Natural killer cell treated with Interleukin-12 subunit alpha and Interleukin-12 subunit beta and Interleukin-15 and Interleukin-18, amount 100 ng/mL, for 72 hours (primary cell): ENCODE results near the gene LRCH4. TPM values are rescaled to one million over a fixed set of nuclear protein-coding genes. Genes with fewer than 3 reads are reported as not detected.
A peak's percentile ranks its signal among the peaks of the same experiment; 100 is the strongest.

Source experiments
- ATAC-seq, 2 donors: fragments of 150-1000 bp; cut with Tn5 transposase in 1 of 2; sonication (Bioruptor Pico), chemical (Tn5 transposase) in 1 of 2; 2 replicates each; pipeline ENCODE4 v1.10.0; 2021
- DNase-seq: peaks from one replicate; pipeline ENCODE4 v3.0.0; 2022; ENCODE audit warnings: low spot score
- H3K27ac Mint-ChIP-seq, 2 donors: 1 replicate in 1 of 2; 2 replicates in 1 of 2; pipeline ENCODE4 v1.8.0; 2022; ENCODE audit warnings: mixed read lengths in 2 of 2, mild to moderate bottlenecking in 1 of 2, moderate library complexity in 1 of 2
- H3K27me3 Mint-ChIP-seq, 2 donors: 1 replicate in 1 of 2; 2 replicates in 1 of 2; pipeline ENCODE4 v1.8.0; 2022; ENCODE audit warnings: mixed read lengths in 2 of 2
- H3K36me3 Mint-ChIP-seq: one replicate; pipeline ENCODE4 v1.8.0; 2022; ENCODE audit warnings: mixed read lengths
- H3K4me1 Mint-ChIP-seq, 2 donors: 1 replicate in 1 of 2; 2 replicates in 1 of 2; pipeline ENCODE4 v1.8.0; 2022; ENCODE audit warnings: low read depth in 2 of 2, mixed read lengths in 2 of 2, mild to moderate bottlenecking in 1 of 2
- H3K4me3 Mint-ChIP-seq: one replicate; pipeline ENCODE4 v1.8.0; 2022; ENCODE audit warnings: mixed read lengths
- H3K9me3 Mint-ChIP-seq: 2 replicates; pipeline ENCODE4 v1.8.0; 2022; ENCODE audit warnings: mixed read lengths
- total RNA-seq, 2 donors: library from RNA; stranded (reverse); gene quantifications; one replicate each; pipeline ENCODE4 v1.2.3, GENCODE V29; 2022

The LRCH4 gene
- total RNA-seq, 2 donors from 2014 or later = 125 to 150 TPM

DNA sequence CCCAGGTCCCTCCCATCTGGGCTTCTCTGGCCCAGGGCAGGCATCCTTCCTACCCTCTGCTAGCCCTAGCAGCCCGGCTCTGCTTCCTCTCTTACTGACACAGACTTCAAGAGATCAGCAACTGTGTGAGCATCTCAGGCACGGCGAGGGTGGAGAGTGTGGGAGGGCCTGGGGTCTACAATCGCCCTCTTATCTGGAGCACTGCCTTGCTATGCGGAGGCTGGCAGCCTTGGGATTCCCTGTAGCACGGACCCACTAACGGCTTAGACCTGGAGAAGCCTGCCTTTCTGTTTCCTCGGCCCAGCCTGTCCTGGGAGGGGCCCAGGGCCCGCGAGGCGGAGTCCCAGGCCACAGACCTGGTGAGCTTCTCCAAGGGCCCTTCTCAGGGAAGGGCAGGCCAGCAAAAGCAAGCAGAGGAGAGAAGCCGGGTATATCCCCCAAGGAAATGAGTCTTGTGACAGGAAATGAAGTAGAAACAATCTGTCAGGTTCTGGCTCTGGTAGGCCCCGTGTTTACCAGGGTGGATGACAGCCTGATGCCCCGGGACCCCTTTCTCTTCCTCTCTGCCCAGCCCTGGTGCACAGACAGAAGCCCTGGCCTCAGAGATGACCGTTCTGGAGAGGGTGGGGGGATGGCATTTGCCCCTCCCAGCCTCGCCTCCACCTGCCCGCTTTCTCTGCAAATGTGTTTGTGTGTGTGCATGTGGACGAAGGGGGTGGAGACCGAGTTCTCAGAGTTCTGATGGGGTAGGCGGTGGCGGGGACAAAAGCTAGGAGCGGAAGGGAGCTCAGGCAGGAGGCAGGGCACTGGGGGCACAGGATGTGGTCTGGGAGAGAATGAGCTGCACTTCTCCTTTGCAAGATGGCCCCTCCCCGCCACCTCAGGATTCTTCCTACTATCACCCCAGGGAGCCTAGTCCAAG is 2.5 kb downstream of the LRCH4 start:
- Mint-ChIP-seq H3K4me1 (peaks cover 25 to 29% of the 10 kb centered on the region in 2 donors), H3K36me3 (no peaks in the 10 kb centered on the region), H3K27ac (peak overlapping the region; percentile 96 to 97), H3K4me3 (peak overlapping the region; percentile 98), H3K9me3 (no peaks in the 10 kb centered on the region), H3K27me3 (no peaks in the 10 kb centered on the region)
- ATAC-seq (peak in 1 of 2 donors; percentile 3), DNase-seq (peak; percentile 82)

DNA sequence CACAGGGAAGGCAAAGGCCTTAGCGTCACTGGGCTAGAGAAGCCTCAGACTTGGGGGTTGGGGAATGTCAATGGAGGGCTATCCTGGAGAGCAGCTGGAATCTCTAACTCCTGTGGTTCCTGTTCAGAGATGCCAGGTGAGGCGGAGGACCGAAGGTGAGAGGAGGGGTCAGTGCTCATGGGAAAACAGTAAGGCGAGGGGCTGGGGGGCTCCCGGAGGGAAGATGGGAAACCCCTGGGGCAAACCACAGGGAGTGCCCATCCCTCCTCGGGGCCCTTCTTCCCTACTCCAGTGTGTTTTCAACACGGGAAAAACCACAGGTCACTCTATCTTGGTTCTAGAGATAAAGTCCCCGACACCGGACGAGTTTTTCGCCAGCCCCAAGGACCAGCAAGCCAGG is 3.3 kb downstream of the LRCH4 start:
- no peak for ATAC-seq
- Mint-ChIP-seq H3K4me1 (peaks cover 25 to 29% of the 10 kb centered on the region in 2 donors), H3K27me3 (no peaks in the 10 kb centered on the region), H3K36me3 (no peaks in the 10 kb centered on the region), H3K27ac (peak overlapping the region in 1 of 2 donors; percentile 96), H3K9me3 (no peaks in the 10 kb centered on the region), H3K4me3 (peak overlapping the region; percentile 98)
- no peak for DNase-seq

DNA sequence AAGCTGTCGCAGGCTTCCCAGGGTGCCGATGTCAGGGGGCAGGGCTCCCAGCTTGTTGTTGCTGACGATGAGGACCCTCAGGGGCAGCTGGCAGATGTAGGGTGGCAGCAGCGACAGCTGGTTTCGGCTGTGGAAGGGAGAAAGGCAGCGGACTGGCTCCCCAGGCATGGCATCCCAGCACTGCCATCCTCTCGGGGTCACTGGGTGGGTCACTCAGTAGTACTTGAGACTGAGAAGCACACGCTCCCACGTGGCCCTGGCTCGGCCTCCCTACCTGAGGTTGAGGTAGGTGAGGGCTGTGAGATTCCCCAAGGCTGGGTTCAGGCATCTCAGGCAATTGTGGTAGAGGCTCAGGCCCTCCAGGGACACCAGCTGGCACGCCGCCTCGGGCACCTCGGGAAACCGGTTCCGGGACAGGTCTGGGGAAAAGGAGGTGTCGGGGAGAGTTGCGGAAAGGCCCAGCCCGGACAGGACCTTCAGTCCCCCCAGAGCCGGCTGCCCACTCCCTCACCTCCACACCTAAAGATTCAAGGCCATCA is 3.8 kb downstream of the LRCH4 start:
- H3K9me3 Mint-ChIP-seq = no peaks in the 10 kb centered on the region
- H3K4me3 Mint-ChIP-seq = peak overlapping the region; percentile 57
- peaks cover 25 to 29% of the 10 kb centered on the region in 2 donors for H3K4me1 Mint-ChIP-seq
- H3K27me3 Mint-ChIP-seq = no peaks in the 10 kb centered on the region
- DNase-seq (no peak), ATAC-seq (no peak)
- H3K27ac Mint-ChIP-seq = peak overlapping the region in 1 of 2 donors; percentile 96
- no peaks in the 10 kb centered on the region for H3K36me3 Mint-ChIP-seq

DNA sequence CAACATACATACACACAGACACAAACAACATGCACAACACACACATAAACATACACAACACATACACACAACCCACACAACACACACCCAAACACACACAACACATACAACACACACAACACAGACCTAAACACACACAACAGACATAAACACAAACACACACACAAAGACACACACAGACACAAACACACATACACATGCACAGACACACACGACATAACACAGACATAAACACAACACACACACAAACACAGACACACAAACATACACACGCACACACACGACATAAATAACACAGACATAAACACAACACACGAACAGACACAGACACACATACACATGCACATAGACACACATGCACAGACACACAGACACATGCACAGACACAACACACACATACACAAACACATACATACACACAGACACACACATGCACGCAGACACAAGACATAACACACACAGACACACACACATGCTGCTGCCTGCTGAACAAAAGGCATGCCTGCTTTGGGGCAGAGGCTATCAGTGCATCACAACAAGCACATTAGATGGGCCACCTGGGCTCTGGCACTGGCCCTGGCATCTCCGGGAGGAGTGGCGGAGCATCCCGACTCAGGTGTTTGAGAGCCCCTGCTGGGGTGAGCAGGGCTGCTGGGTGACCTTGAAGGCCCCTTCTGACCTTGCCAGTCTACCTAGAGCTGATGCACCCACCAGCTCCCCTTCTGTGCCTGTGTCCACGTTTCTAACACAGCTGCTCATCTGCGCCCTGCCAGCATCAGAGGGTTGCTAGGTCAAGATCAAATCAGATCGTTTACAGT is 5.3 kb downstream of the LRCH4 start:
- H3K27ac Mint-ChIP-seq = no peak overlapping the region
- no peak for DNase-seq
- peaks cover 25 to 29% of the 10 kb centered on the region in 2 donors for H3K4me1 Mint-ChIP-seq
- no peaks in the 10 kb centered on the region for H3K9me3 Mint-ChIP-seq
- ATAC-seq = no peak
- no peaks in the 10 kb centered on the region for H3K36me3 Mint-ChIP-seq
- no peak overlapping the region for H3K4me3 Mint-ChIP-seq
- H3K27me3 Mint-ChIP-seq = no peaks in the 10 kb centered on the region

DNA sequence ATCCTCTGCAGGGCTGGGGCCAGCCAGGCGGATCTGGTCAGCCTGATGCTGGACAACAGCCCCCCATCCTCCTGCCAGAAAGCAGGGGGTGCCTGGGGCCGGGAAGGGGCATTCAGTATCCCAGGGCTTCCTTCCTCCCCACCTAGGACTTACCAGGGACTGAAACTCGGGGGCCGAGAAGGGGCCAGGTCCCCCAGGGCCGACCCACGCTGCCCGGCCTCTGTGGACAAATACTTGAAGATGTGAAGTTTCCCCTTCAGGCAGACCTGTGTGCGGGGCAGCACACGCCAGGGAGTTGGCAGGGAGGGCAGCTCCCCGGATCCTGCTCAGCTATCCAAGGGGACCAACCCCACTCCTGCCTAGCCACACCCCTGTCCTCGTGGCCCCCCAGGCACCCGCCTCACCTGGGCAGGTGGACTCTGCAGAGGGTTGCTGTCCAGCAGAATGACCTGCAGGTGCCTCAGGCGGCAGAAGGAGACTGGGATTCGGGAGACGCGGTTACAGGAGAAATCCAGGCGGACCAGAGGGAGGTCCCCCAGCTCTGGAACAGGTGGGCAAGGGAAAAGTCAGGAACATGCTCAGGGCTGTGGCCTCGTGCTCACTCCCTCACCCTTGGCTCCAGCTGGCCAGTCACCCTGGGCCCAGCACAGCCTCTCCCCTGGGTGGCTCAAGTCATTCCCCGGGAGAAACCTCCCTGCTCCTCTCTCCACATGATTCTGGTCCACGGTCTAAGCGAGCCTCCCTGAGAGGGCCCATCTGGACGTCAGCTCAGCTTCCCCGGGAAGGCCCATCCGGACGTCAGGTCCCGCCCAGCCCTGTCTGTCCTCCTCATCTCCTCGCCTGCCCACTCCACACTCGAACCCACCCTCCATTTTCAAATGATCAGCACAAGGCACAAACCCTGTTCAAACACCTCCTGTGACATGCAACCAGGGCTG is 7.4 kb downstream of the LRCH4 start:
- DNase-seq (no peak), ATAC-seq (no peak)
- Mint-ChIP-seq H3K4me1 (peaks cover 8 to 9% of the 10 kb centered on the region in 2 donors), H3K4me3 (no peak overlapping the region), H3K9me3 (no peaks in the 10 kb centered on the region), H3K36me3 (no peaks in the 10 kb centered on the region), H3K27ac (no peak overlapping the region), H3K27me3 (no peaks in the 10 kb centered on the region)

DNA sequence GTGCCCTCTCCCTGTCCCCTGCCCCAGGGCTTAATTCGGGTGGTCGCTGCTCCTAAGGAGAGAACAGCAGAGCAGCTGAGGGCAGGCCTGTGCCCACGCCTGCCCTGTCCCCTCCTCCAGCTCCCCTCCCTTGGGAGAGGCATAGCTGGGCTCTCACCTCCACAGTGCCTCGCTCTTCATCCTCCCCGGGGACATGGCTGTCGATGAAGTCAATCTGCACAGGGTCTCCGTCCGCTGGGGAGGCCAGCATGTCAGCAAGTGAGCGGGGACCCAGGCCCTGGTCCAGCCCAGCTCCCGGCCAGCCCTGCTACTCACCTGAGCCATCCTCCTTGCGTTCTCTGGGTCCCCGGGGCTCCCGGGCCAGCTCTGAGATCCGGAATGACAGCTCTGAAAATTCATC is 8.4 kb downstream of the LRCH4 start:
- Mint-ChIP-seq H3K27ac (no peak overlapping the region), H3K4me1 (peaks cover 2 to 3% of the 10 kb centered on the region in 2 donors), H3K27me3 (no peaks in the 10 kb centered on the region), H3K4me3 (no peak overlapping the region), H3K9me3 (no peaks in the 10 kb centered on the region), H3K36me3 (no peaks in the 10 kb centered on the region)
- DNase-seq (peak; percentile 50), ATAC-seq (no peak)

DNA sequence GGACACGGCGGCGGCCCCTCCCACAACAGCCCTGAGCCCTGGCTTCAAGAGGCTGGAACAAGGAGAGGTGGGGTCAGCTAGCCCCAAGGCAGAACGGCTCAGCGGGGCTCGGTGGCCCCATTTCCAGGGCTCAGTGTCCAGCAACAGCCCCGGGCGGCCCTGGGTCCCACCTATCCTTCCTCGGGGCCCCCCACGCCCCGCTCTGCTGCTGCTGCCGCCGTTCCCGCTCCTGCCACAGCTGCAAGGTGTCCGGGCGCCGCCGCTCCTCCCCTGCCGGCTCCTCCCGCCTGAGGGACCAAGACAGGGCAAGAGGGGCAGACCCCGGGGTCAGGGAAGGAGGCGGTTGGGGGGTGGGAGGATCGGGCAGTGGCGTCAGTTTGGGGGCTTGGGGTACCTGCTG is 8.8 kb downstream of the LRCH4 start:
- H3K4me3 Mint-ChIP-seq = no peak overlapping the region
- H3K9me3 Mint-ChIP-seq = no peaks in the 10 kb centered on the region
- ATAC-seq (no peak), DNase-seq (peak; percentile 60)
- no peak overlapping the region for H3K27ac Mint-ChIP-seq
- no peaks in the 10 kb centered on the region for H3K27me3 Mint-ChIP-seq
- no peaks in the 10 kb centered on the region for H3K36me3 Mint-ChIP-seq
- H3K4me1 Mint-ChIP-seq = no peaks in the 10 kb centered on the region

DNA sequence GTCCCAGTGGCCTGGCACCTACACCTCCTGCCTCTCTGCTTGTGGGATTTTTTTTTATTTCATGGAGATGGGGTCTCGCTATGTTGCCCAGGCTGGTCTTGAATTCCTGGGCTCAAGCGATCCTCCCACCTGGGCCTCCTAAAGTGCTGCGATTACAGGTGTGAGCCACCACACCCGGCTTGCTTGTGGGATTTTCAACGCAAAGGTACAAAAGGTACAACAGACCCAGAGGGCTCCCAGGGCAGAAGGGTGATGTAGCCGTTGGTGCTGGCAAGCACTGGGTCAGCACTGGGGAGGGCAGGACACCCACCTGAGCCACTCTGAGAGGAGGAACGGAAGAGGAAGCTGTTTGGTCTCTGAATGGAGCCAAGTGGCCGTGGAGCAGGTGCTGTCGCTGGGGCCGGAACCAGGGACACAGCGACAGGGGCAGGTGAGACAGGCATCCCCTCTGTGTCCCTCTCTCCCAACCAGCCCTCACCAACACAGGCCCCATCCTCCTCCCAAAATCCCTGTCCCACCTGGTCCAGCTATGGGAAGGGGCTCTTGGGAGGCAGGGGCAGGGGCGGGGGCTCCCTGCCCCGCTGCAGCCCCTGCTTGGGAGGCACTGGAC is 9.4 kb downstream of the LRCH4 start:
- no peaks in the 10 kb centered on the region for H3K27me3 Mint-ChIP-seq
- no peaks in the 10 kb centered on the region for H3K36me3 Mint-ChIP-seq
- no peaks in the 10 kb centered on the region for H3K9me3 Mint-ChIP-seq
- H3K4me1 Mint-ChIP-seq = no peaks in the 10 kb centered on the region
- no peak overlapping the region for H3K27ac Mint-ChIP-seq
- no peak overlapping the region for H3K4me3 Mint-ChIP-seq
- ATAC-seq (no peak), DNase-seq (peak; percentile 56)

DNA sequence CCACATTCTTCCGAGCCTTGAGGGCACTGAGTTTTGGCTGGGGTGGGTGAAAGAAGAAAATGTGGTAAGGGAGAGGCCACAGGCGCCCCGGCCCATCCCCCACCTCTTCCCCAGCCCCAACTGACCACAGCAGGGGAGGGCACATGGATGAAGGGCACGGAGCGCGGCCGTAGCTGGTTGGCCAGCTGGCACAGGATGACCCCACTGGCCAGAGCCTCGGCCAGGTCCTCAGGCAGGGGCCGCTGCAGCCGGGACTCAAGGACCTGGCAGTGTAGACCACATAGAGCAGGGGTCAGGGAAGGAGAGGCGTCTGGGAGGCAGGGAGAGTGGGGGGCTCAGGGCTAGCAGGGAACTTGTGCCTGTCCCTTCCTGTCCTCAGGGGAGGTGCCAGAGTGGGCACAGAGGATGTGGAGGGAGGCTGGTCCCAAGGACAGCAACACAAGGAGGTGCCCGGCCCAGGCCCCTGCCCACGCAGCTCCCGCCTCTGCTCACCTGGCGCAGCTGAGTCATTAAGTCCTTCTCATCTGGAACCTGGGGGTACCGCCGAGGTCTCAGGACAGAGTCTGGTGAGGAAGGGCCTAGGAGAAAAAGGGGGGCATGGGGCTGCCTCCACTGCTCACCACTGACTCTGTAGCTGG is 10.1 kb downstream of the LRCH4 start:
- Mint-ChIP-seq H3K4me1 (no peaks in the 10 kb centered on the region), H3K36me3 (no peaks in the 10 kb centered on the region), H3K27me3 (no peaks in the 10 kb centered on the region), H3K9me3 (no peaks in the 10 kb centered on the region), H3K27ac (no peak overlapping the region), H3K4me3 (no peak overlapping the region)
- ATAC-seq (no peak), DNase-seq (peak; percentile 45)

DNA sequence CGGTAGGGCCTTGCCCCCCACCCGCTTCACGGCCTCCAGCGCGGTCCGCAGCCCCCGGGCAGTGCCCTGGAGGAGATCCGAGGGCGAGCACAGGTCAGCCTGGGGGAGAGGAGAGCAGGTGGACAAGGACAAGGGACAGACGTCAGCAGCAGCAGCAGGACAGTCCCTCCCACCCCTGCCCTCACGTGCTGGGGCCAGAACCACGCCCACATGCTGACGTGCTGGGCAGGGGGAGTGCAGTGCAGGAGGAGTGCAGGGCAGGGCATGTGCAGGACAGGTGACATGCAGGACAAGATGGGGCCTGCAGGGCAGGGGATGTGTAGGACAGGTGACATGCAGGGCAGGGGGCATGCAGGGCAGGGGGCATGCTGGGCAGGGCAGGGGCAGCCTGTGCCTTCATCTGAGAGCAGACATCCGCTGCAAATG is 10.7 kb downstream of the LRCH4 start:
- no peaks in the 10 kb centered on the region for H3K27me3 Mint-ChIP-seq
- H3K36me3 Mint-ChIP-seq = no peaks in the 10 kb centered on the region
- DNase-seq (peak; percentile 57), ATAC-seq (no peak)
- no peak overlapping the region for H3K4me3 Mint-ChIP-seq
- H3K4me1 Mint-ChIP-seq = no peaks in the 10 kb centered on the region
- no peak overlapping the region for H3K27ac Mint-ChIP-seq
- no peaks in the 10 kb centered on the region for H3K9me3 Mint-ChIP-seq

DNA sequence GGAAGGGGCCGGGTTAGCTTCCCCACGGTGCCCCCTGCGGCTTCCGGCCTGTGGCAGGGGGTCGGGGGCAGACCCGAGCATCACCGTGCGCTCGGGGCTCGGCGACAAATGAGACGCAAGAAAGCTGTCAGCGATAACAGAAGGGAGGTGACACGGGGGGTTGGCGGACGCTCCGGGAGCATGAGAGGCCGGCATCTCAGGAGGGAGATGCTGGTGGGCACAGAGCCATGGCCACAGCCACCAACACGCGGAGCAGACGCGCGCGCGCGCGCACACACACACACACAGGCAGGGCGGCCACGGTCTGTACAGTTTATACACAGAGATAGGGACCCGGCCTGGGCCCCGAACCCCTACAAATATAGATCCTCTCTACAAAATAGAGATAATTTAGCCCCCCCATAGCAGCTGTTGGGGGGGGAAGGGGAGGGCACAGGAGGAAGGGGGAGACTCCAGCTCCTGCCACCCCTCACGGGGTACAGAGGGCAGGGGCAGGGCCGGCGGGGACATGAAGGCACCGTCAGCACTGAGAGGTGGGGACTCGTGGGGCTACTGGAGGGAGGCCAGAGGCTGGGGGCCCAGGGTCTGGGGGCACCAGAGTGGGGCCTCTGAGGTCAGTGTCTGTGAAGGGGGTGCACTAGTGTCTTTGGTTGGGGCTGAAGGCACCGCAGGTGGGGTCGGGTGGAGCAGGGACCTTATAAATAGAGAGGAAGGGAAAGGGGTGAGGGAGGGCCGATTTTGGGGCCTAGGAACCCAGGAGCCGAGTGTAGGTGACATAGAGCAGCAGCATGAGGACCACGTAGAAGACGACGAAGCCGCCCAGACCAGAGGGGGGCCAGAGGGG is 11.3 kb downstream of the LRCH4 start:
- ATAC-seq (no peak), DNase-seq (peak; percentile 56)
- Mint-ChIP-seq H3K4me3 (no peak overlapping the region), H3K36me3 (no peaks in the 10 kb centered on the region), H3K4me1 (no peaks in the 10 kb centered on the region), H3K27ac (no peak overlapping the region), H3K27me3 (no peaks in the 10 kb centered on the region), H3K9me3 (no peaks in the 10 kb centered on the region)
